ENCODE results near the gene PANK1.

- TF ChIP-seq CTCF (IDR thresholded peaks at IDR 0.05), result no peak
- no peak for TF ChIP-seq ZFX (IDR thresholded peaks at IDR 0.05; ENCODE audit: borderline replicate concordance)
Measured at GRCh38 chr10:89549510-89549909, 95.5 kb downstream of the PANK1 start.
